Lower lobe of right lung (tissue), 2 donors: ENCODE data around the gene STAC3. TPM values are rescaled to one million over a fixed set of nuclear protein-coding genes. Genes with fewer than 3 reads are reported as not detected.

Experiments
- ATAC-seq, 2 donors: fragments of 200-7000 bp; cut with Tn5 transposase; one replicate each; pipeline ENCODE4 v1.9.1; 2020 to 2022; ENCODE audit warnings: mild to moderate bottlenecking in 2 of 2, moderate library complexity in 2 of 2
- DNase-seq: peaks from one replicate; pipeline ENCODE4 v3.0.0-alpha.2; 2020
- H3K27ac ChIP-seq: fragments of 200-600 bp; one replicate; pipeline ENCODE4 v1.8.0; 2022
- H3K27me3 ChIP-seq: fragments of 200-600 bp; one replicate; pipeline ENCODE4 v1.8.0; 2022; ENCODE audit warnings: low read depth
- H3K36me3 ChIP-seq: fragments of 200-600 bp; one replicate; pipeline ENCODE4 v1.8.0; 2022; ENCODE audit warnings: mild to moderate bottlenecking
- H3K4me1 ChIP-seq: fragments of 200-600 bp; one replicate; pipeline ENCODE4 v1.8.0; 2022
- H3K4me3 ChIP-seq: fragments of 200-600 bp; one replicate; pipeline ENCODE4 v1.8.0; 2022; ENCODE audit warnings: mild to moderate bottlenecking
- H3K9me3 ChIP-seq: fragments of 200-600 bp; one replicate; pipeline ENCODE4 v1.8.0; 2022
- CTCF ChIP-seq: fragments of 200-600 bp; IDR thresholded peaks from one replicate; pipeline ENCODE4 v1.8.0; 2022; ENCODE audit warnings: antibody characterized with exemption, mild to moderate bottlenecking
- intact Hi-C: fragments of 100-400 bp; cut with DNase I; formaldehyde crosslinking; loops from one replicate; pipeline ENCODE4 v1.11.0; 2022
- total RNA-seq: library from RNA; stranded (reverse); fragmentation: NEBNext Ultra II Directional; extraction: Animal tissue kit (Norgen Biotek cat#: 25700); gene quantifications from one replicate; pipeline ENCODE4 v1.2.1, GENCODE V29; 2021
- donor health status: DM: no; HTN: yes; CAD: no; lungs with severe emphysema.

The STAC3 gene
- total RNA-seq, 1 donor from 2014 or later = 8.7 TPM

DNA sequence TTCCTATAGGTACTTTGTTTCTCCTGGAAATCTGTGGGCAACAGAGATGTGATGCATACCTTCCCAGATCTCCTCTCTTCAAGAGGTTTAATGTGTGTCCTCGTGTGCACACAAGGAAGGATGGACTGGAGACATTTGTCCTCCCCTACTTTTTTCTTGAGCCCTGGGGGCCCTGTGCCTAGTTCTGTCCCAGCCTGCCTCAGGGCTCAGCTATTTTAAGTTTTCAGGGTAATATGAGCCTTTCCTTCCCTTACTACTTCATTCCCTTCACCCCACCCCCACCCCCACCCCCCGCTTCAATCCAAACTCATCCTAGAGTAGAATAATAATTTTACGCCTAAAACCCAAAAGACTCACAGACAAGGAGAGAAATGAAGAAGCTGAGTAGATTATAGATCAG lies 446 bp downstream of the STAC3 start:
- H3K4me1 ChIP-seq = no peaks in the 10 kb centered on the region
- H3K27me3 ChIP-seq = no peaks in the 10 kb centered on the region
- no peak for DNase-seq
- no peak overlapping the region for H3K27ac ChIP-seq
- TF ChIP-seq CTCF = no peak
- intact Hi-C loops = no loop called here
- H3K4me3 ChIP-seq = no peak overlapping the region
- peaks cover 13% of the 10 kb centered on the region for H3K36me3 ChIP-seq
- no peak for ATAC-seq
- no peaks in the 10 kb centered on the region for H3K9me3 ChIP-seq

DNA sequence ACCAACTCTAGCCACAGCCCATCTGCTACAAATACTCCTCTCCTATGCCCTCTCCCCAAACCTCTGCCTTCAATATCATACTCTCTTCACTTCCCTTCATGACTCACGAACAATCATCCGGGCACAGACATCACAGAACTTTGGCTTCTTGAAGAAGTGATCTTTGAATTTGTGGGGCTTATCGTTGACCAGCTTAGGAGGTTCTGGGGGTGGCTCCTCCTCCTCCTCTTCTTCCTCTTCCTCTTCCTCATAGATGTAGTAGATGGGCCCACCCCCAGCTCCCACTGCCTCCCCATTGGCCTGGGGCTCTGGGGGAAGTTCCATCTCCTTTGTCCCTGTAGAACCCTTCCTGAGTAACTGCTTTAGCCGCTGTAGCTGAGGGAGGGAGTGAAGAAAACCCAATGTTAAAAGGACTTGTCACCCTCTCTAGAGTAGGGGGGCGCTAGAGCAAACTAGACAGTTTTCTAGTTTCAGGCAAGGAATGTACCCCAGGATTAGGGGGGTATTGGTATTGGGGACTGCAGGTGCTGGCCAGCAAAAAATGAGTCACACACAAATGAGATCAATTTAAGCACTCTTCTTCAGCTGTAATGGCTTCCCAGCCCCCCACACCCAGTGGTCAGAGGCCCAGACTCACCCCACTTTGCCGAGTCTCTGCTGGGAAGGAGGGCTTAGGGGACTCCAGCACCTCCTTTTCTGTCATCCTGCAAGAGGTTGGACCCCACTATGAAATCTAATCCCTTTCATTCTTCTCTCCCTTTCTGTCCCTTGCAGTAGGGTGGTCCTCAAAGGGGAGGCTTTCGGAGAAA lies 1.8 kb downstream of the STAC3 start:
- Histone ChIP-seq H3K9me3 (no peaks in the 10 kb centered on the region), H3K4me1 (no peaks in the 10 kb centered on the region), H3K4me3 (peak overlapping the region; percentile 18), H3K27me3 (peaks cover 3% of the 10 kb centered on the region), H3K27ac (no peak overlapping the region), H3K36me3 (no peaks in the 10 kb centered on the region)
- no peak for DNase-seq
- intact Hi-C loops = no loop called here
- no peak for TF ChIP-seq CTCF
- ATAC-seq = peak; percentile 48 to 60

DNA sequence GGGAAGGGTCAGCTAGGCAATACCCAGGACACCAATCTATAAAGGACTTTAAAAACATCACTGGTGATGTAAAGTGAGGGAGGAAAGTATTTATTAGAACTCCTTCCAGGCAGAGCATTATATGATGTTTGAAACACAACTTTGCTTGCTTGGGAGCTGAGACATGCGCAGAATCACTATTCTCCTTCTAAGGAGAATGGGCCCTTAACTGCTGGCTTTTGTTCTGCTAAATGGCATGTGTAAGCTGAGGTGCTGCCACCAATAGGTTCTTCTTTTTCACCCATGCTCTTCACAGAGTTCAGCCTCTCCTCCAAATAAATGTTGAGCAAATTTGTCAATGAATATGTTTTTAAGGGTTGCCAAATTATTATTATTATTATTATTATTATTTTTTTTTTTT lies 3.9 kb downstream of the STAC3 start:
- Histone ChIP-seq H3K27ac (no peak overlapping the region), H3K27me3 (peaks cover 22% of the 10 kb centered on the region), H3K4me1 (peaks cover 21% of the 10 kb centered on the region), H3K36me3 (no peaks in the 10 kb centered on the region), H3K9me3 (no peaks in the 10 kb centered on the region), H3K4me3 (no peak overlapping the region)
- no peak for TF ChIP-seq CTCF
- ATAC-seq (no peak), DNase-seq (no peak)
- intact Hi-C loops = no loop called here

DNA sequence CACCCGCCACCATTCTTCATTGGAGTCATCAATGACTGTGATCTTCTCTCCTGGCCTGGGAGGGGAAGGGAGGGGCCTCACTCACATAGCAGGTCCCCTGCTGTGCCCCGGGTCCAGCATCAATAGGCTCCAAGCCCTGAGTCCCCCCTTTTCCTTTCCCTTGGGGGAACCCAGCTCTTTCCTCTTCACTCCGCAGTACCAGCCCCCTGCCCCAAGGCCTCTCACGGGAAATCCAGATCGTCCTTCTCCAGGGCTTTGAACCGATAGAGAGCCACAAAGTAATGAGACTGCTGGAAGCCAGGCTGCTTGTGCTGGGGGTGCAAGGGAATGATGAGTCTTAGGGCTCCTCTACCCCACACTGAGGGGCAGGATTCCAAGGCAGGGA lies 6.7 kb downstream of the STAC3 start:
- H3K9me3 ChIP-seq = no peaks in the 10 kb centered on the region
- DNase-seq (no peak), ATAC-seq (no peak)
- H3K4me1 ChIP-seq = peaks cover 48% of the 10 kb centered on the region
- H3K27me3 ChIP-seq = peaks cover 49% of the 10 kb centered on the region
- no peak for TF ChIP-seq CTCF
- no peak overlapping the region for H3K27ac ChIP-seq
- no peak overlapping the region for H3K4me3 ChIP-seq
- intact Hi-C loops = no loop called here
- H3K36me3 ChIP-seq = no peaks in the 10 kb centered on the region

GRCh38 chr12:57243521-57244311 lies 7.3 kb downstream of the STAC3 start:
- peak; percentile 57 to 64 for ATAC-seq
- intact Hi-C loops = no loop called here
- H3K27ac ChIP-seq = no peak overlapping the region
- H3K4me3 ChIP-seq = peak overlapping the region; percentile 36
- no peaks in the 10 kb centered on the region for H3K36me3 ChIP-seq
- peak; percentile 75 for TF ChIP-seq CTCF
- DNase-seq = peak; percentile 88
- peaks cover 54% of the 10 kb centered on the region for H3K4me1 ChIP-seq
- H3K27me3 ChIP-seq = peaks cover 54% of the 10 kb centered on the region
- H3K9me3 ChIP-seq = no peaks in the 10 kb centered on the region
